ENCODE results near the gene PDE4D. TPM values are rescaled to one million over a fixed set of nuclear protein-coding genes. Genes with fewer than 3 reads are reported as not detected.
"Not testable (repeated sequence)": the region's sequence is repeated elsewhere in the genome, so short reads cannot be mapped to it uniquely, and the experiment has no call there.

PDE4D gene
- total RNA-seq, 4 donors from 2014 or later = 14.7 to 36.3 (median 24.7) TPM

- no peak overlapping the region for H3K27ac ChIP-seq
- no peaks in the 10 kb centered on the region for H3K9me3 ChIP-seq
- TF ChIP-seq, protein P1, sequence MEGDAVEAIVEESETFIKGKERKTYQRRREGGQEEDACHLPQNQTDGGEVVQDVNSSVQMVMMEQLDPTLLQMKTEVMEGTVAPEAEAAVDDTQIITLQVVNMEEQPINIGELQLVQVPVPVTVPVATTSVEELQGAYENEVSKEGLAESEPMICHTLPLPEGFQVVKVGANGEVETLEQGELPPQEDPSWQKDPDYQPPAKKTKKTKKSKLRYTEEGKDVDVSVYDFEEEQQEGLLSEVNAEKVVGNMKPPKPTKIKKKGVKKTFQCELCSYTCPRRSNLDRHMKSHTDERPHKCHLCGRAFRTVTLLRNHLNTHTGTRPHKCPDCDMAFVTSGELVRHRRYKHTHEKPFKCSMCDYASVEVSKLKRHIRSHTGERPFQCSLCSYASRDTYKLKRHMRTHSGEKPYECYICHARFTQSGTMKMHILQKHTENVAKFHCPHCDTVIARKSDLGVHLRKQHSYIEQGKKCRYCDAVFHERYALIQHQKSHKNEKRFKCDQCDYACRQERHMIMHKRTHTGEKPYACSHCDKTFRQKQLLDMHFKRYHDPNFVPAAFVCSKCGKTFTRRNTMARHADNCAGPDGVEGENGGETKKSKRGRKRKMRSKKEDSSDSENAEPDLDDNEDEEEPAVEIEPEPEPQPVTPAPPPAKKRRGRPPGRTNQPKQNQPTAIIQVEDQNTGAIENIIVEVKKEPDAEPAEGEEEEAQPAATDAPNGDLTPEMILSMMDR (IDR thresholded peaks at IDR 0.05) = no peak
- no peak for TF ChIP-seq POLR2A (IDR thresholded peaks at IDR 0.05)
- no peak for DNase-seq
- H3K36me3 ChIP-seq = no peaks in the 10 kb centered on the region
- no peak overlapping the region for H3K4me3 ChIP-seq (replicated peaks in 1 of 3)
- 72 to 86% methylated on average over 2 of the region's 2 CpGs for WGBS, 2 donors
- H3K27me3 ChIP-seq = no peaks in the 10 kb centered on the region
- peaks cover 4 to 13% of the 10 kb centered on the region in 2 donors for H3K4me1 ChIP-seq
- intact Hi-C loops (cut with DNase I) = no loop called here
Measured at GRCh38 chr5:59765446-59765845, 128.1 kb downstream of the PDE4D start.

DNA sequence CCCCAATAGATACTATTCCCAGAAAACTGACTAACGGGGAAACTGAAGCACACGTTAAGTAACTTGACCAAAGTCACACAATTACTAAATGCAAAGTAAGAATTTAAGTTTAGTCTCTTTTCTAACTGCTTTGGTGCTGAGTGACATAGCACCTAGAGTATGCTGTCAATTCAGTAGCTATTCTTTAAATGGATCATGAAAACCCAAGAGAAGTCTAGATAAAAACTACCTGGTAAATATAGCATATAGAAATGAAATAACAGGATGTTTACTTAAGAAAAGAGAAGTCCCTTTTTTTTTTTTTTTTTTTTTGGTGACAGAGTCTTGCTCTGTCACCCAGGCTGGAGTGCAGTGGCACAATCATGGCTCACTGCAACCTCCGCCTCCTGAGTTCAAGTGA, 129.2 kb downstream of the PDE4D start:
- intact Hi-C loops (cut with DNase I) = no loop called here
- WGBS, 2 donors = 90 to 97% methylated on average over 3 of the region's 3 CpGs

GRCh38 chr5:59763541-59763940, 130.0 kb downstream of the PDE4D start:
- H3K4me1 ChIP-seq = peaks cover 4 to 7% of the 10 kb centered on the region in 2 donors
- no peaks in the 10 kb centered on the region for H3K36me3 ChIP-seq
- H3K27ac ChIP-seq = no peak overlapping the region
- TF ChIP-seq, protein P1 (IDR thresholded peaks at IDR 0.05) = no peak
- TF ChIP-seq POLR2A (IDR thresholded peaks at IDR 0.05) = no peak
- no peak for DNase-seq
- H3K4me3 ChIP-seq (replicated peaks in 1 of 3) = no peak overlapping the region
- H3K27me3 ChIP-seq = no peaks in the 10 kb centered on the region
- H3K9me3 ChIP-seq = no peaks in the 10 kb centered on the region
- 89 to 92% methylated on average over 2 of the region's 2 CpGs for WGBS, 2 donors
- intact Hi-C loops (cut with DNase I) = no loop called here

More for the DNA sequence above, 129.2 kb downstream of the PDE4D start:
- Histone ChIP-seq H3K27me3 (no peaks in the 10 kb centered on the region), H3K4me3 (replicated peaks in 1 of 3) (no peak overlapping the region), H3K9me3 (no peaks in the 10 kb centered on the region), H3K27ac (no peak overlapping the region), H3K36me3 (no peaks in the 10 kb centered on the region), H3K4me1 (peaks cover 4 to 13% of the 10 kb centered on the region in 2 donors)
- TF ChIP-seq POLR2A (IDR thresholded peaks at IDR 0.05) = no peak
- TF ChIP-seq, protein P1 (IDR thresholded peaks at IDR 0.05) = no peak
- DNase-seq = no peak

DNA sequence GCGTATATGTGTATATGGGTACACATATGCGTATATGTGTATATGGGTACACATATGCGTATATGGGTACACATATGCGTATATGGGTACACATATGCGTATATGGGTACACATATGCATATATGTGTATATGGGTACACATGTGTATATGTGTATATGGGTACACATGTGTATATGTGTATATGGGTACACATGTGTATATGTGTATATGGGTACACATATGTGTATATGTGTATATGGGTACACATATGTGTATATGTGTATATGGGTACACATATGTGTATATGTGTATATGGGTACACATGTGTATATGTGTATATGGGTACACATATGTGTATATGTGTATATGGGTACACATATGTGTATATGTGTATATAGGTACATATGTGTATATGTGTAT, 131.3 kb downstream of the PDE4D start:
- H3K27ac ChIP-seq; H3K4me1 ChIP-seq; H3K36me3 ChIP-seq; H3K4me3 ChIP-seq (replicated peaks in 1 of 3); DNase-seq; H3K9me3 ChIP-seq; intact Hi-C loops (cut with DNase I); H3K27me3 ChIP-seq: not testable (repeated sequence)
- WGBS, 2 donors = 92 to 96% methylated on average over 5 of the region's 5 CpGs

DNA sequence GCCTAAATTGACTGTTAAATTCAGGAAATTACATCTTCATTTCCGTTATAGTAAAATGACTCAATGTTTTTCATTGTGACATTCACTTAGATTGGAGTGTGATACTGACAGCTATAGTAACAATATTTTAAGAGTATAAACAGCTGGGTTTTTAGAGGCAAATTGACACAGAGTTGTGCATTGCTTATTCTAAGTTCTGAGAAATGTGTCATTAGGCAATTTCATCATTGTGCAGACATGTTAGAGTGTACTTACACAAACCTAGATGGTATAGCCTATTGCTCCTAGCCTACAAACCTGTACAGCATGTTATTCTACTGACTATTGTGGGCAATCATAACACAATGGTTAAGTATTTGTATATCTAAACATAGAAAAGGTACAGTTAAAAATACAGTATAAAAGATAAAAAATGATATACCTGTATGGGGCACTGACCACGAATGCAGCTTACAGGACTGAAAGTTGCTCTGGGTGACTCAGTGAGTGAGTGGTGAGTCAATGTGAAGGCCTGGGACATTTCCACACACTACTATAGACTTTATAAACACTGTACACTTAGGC, 132.7 kb downstream of the PDE4D start:
- Histone ChIP-seq H3K9me3 (no peaks in the 10 kb centered on the region), H3K27me3 (no peaks in the 10 kb centered on the region), H3K27ac (no peak overlapping the region), H3K36me3 (no peaks in the 10 kb centered on the region), H3K4me1 (no peaks in the 10 kb centered on the region), H3K4me3 (replicated peaks in 1 of 3) (no peak overlapping the region)
- TF ChIP-seq, protein P1 (IDR thresholded peaks at IDR 0.05) = no peak
- TF ChIP-seq POLR2A (IDR thresholded peaks at IDR 0.05) = no peak
- intact Hi-C loops (cut with DNase I) = no loop called here
- 67 to 85% methylated on average over 2 of the region's 2 CpGs for WGBS, 2 donors
- no peak for DNase-seq
